ENCODE results near the gene ECHDC3.
"Not testable (repeated sequence)": the region's sequence is repeated elsewhere in the genome, so short reads cannot be mapped to it uniquely, and the experiment has no call there.

The ECHDC3 gene

GRCh38 chr10:11704092-11704491 lies 38.1 kb upstream of the ECHDC3 start:
- H3K4me1 ChIP-seq (ENCODE audit: control insufficient read depth, insufficient read depth, low read length, poor library complexity, severe bottlenecking), result no peaks in the 10 kb centered on the region
- WGBS, 2 experiments (ENCODE audit: insufficient coverage in 2 of 2), result 86 to 89% methylated on average over 8 of the region's 8 CpGs

GRCh38 chr10:11705722-11706121 lies 36.5 kb upstream of the ECHDC3 start:
- no peaks in the 10 kb centered on the region for H3K36me3 ChIP-seq (ENCODE audit: control insufficient read depth, insufficient read depth, low read length)
- no peaks in the 10 kb centered on the region for H3K9me3 ChIP-seq (ENCODE audit: control insufficient read depth, low read length)
- H3K4me1 ChIP-seq (ENCODE audit: control insufficient read depth, insufficient read depth, low read length, poor library complexity, severe bottlenecking), result no peaks in the 10 kb centered on the region
- H3K4me3 ChIP-seq (ENCODE audit: extremely low read depth, insufficient read depth, low read length, poor library complexity, severe bottlenecking), result no peak overlapping the region
- 91 to 94% methylated on average over 3 to 4 of the region's 4 CpGs for WGBS, 2 experiments (ENCODE audit: insufficient coverage in 2 of 2)
- no peak overlapping the region for H3K27ac ChIP-seq (ENCODE audit: low read depth, low read length, severe bottlenecking)

More at GRCh38 chr10:11704092-11704491, 38.1 kb upstream of the ECHDC3 start:
- no peaks in the 10 kb centered on the region for H3K9me3 ChIP-seq (ENCODE audit: control insufficient read depth, low read length)
- no peaks in the 10 kb centered on the region for H3K36me3 ChIP-seq (ENCODE audit: control insufficient read depth, insufficient read depth, low read length)
- no peak overlapping the region for H3K27ac ChIP-seq (ENCODE audit: low read depth, low read length, severe bottlenecking)
- no peak overlapping the region for H3K4me3 ChIP-seq (ENCODE audit: extremely low read depth, insufficient read depth, low read length, poor library complexity, severe bottlenecking)

GRCh38 chr10:11706895-11707567 lies 35.2 kb upstream of the ECHDC3 start:
- no peaks in the 10 kb centered on the region for H3K36me3 ChIP-seq (ENCODE audit: control insufficient read depth, insufficient read depth, low read length)
- 96 to 97% methylated on average over 8 of the region's 10 CpGs for WGBS, 2 experiments (ENCODE audit: insufficient coverage in 2 of 2)
- H3K9me3 ChIP-seq (ENCODE audit: control insufficient read depth, low read length), result no peaks in the 10 kb centered on the region
- H3K4me1 ChIP-seq (ENCODE audit: control insufficient read depth, insufficient read depth, low read length, poor library complexity, severe bottlenecking), result no peaks in the 10 kb centered on the region
- H3K27ac ChIP-seq (ENCODE audit: low read depth, low read length, severe bottlenecking), result no peak overlapping the region
- no peak overlapping the region for H3K4me3 ChIP-seq (ENCODE audit: extremely low read depth, insufficient read depth, low read length, poor library complexity, severe bottlenecking)

- peaks cover 5% of the 10 kb centered on the region for H3K4me1 ChIP-seq (ENCODE audit: control insufficient read depth, insufficient read depth, low read length, poor library complexity, severe bottlenecking)
- no peaks in the 10 kb centered on the region for H3K9me3 ChIP-seq (ENCODE audit: control insufficient read depth, low read length)
- H3K36me3 ChIP-seq (ENCODE audit: control insufficient read depth, insufficient read depth, low read length), result no peaks in the 10 kb centered on the region
- H3K4me3 ChIP-seq (ENCODE audit: extremely low read depth, insufficient read depth, low read length, poor library complexity, severe bottlenecking), result no peak overlapping the region
- no peak overlapping the region for H3K27ac ChIP-seq (ENCODE audit: low read depth, low read length, severe bottlenecking)
- WGBS, 2 experiments (ENCODE audit: insufficient coverage in 2 of 2), result 86 to 93% methylated on average over 16 of the region's 16 CpGs
Observed at GRCh38 chr10:11707624-11708350, 34.4 kb upstream of the ECHDC3 start.

GRCh38 chr10:11708801-11709200 lies 33.4 kb upstream of the ECHDC3 start:
- H3K9me3 ChIP-seq (ENCODE audit: control insufficient read depth, low read length); H3K36me3 ChIP-seq (ENCODE audit: control insufficient read depth, insufficient read depth, low read length); H3K4me3 ChIP-seq (ENCODE audit: extremely low read depth, insufficient read depth, low read length, poor library complexity, severe bottlenecking); H3K27ac ChIP-seq (ENCODE audit: low read depth, low read length, severe bottlenecking): not testable (repeated sequence)
- peaks cover 14% of the 10 kb centered on the region for H3K4me1 ChIP-seq (ENCODE audit: control insufficient read depth, insufficient read depth, low read length, poor library complexity, severe bottlenecking)
- WGBS, 2 experiments (ENCODE audit: insufficient coverage in 2 of 2), result 82 to 93% methylated on average over 2 to 4 of the region's 6 CpGs

GRCh38 chr10:11712744-11713143 lies 29.4 kb upstream of the ECHDC3 start:
- WGBS, 2 experiments (ENCODE audit: insufficient coverage in 2 of 2), result 87 to 89% methylated on average over 5 of the region's 7 CpGs
- Histone ChIP-seq H3K4me3 (ENCODE audit: extremely low read depth, insufficient read depth, low read length, poor library complexity, severe bottlenecking) (no peak overlapping the region), H3K36me3 (ENCODE audit: control insufficient read depth, insufficient read depth, low read length) (no peaks in the 10 kb centered on the region), H3K4me1 (ENCODE audit: control insufficient read depth, insufficient read depth, low read length, poor library complexity, severe bottlenecking) (peaks cover 16% of the 10 kb centered on the region), H3K27ac (ENCODE audit: low read depth, low read length, severe bottlenecking) (peak overlapping the region; percentile 66), H3K9me3 (ENCODE audit: control insufficient read depth, low read length) (no peaks in the 10 kb centered on the region)

- no peaks in the 10 kb centered on the region for H3K9me3 ChIP-seq (ENCODE audit: control insufficient read depth, low read length)
- H3K4me3 ChIP-seq (ENCODE audit: extremely low read depth, insufficient read depth, low read length, poor library complexity, severe bottlenecking), result no peak overlapping the region
- 86 to 93% methylated on average over 11 to 14 of the region's 15 CpGs for WGBS, 2 experiments (ENCODE audit: insufficient coverage in 2 of 2)
- no peaks in the 10 kb centered on the region for H3K36me3 ChIP-seq (ENCODE audit: control insufficient read depth, insufficient read depth, low read length)
- H3K27ac ChIP-seq (ENCODE audit: low read depth, low read length, severe bottlenecking), result peak overlapping the region; percentile 66
- peaks cover 16% of the 10 kb centered on the region for H3K4me1 ChIP-seq (ENCODE audit: control insufficient read depth, insufficient read depth, low read length, poor library complexity, severe bottlenecking)
Observed at GRCh38 chr10:11713186-11713743, 28.9 kb upstream of the ECHDC3 start.

GRCh38 chr10:11713963-11714362 lies 28.2 kb upstream of the ECHDC3 start:
- Histone ChIP-seq H3K4me1 (ENCODE audit: control insufficient read depth, insufficient read depth, low read length, poor library complexity, severe bottlenecking) (peaks cover 16% of the 10 kb centered on the region), H3K36me3 (ENCODE audit: control insufficient read depth, insufficient read depth, low read length) (no peaks in the 10 kb centered on the region), H3K4me3 (ENCODE audit: extremely low read depth, insufficient read depth, low read length, poor library complexity, severe bottlenecking) (no peak overlapping the region), H3K9me3 (ENCODE audit: control insufficient read depth, low read length) (no peaks in the 10 kb centered on the region), H3K27ac (ENCODE audit: low read depth, low read length, severe bottlenecking) (no peak overlapping the region)
- 91 to 92% methylated on average over 10 of the region's 10 CpGs for WGBS, 2 experiments (ENCODE audit: insufficient coverage in 2 of 2)

GRCh38 chr10:11714750-11715365 lies 27.3 kb upstream of the ECHDC3 start:
- WGBS, 2 experiments (ENCODE audit: insufficient coverage in 2 of 2), result 87 to 94% methylated on average over 7 to 9 of the region's 9 CpGs
- Histone ChIP-seq H3K9me3 (ENCODE audit: control insufficient read depth, low read length) (no peaks in the 10 kb centered on the region), H3K36me3 (ENCODE audit: control insufficient read depth, insufficient read depth, low read length) (no peaks in the 10 kb centered on the region), H3K27ac (ENCODE audit: low read depth, low read length, severe bottlenecking) (no peak overlapping the region), H3K4me3 (ENCODE audit: extremely low read depth, insufficient read depth, low read length, poor library complexity, severe bottlenecking) (no peak overlapping the region), H3K4me1 (ENCODE audit: control insufficient read depth, insufficient read depth, low read length, poor library complexity, severe bottlenecking) (peaks cover 16% of the 10 kb centered on the region)

- H3K4me1 ChIP-seq (ENCODE audit: control insufficient read depth, insufficient read depth, low read length, poor library complexity, severe bottlenecking), result peaks cover 16% of the 10 kb centered on the region
- no peak overlapping the region for H3K27ac ChIP-seq (ENCODE audit: low read depth, low read length, severe bottlenecking)
- no peaks in the 10 kb centered on the region for H3K9me3 ChIP-seq (ENCODE audit: control insufficient read depth, low read length)
- H3K36me3 ChIP-seq (ENCODE audit: control insufficient read depth, insufficient read depth, low read length), result no peaks in the 10 kb centered on the region
- WGBS, 2 experiments (ENCODE audit: insufficient coverage in 2 of 2), result 87 to 93% methylated on average over 11 to 13 of the region's 13 CpGs
- H3K4me3 ChIP-seq (ENCODE audit: extremely low read depth, insufficient read depth, low read length, poor library complexity, severe bottlenecking), result no peak overlapping the region
Observed at GRCh38 chr10:11715815-11716494, 26.2 kb upstream of the ECHDC3 start.

Measured in mesodermal cell (in vitro differentiated cells).